ENCODE data around the gene ASB10. TPM values are rescaled to one million over a fixed set of nuclear protein-coding genes. Genes with fewer than 3 reads are reported as not detected.

ASB10 gene
- total RNA-seq = not detected

GRCh38 chr7:151186640-151187408 is at the start of gene ASB10:
Gene ASB10 (minus strand): TSS chr7:151187250. CDS start chr7:151187130, 120 bp downstream.
- no peak for TF ChIP-seq CTCF (IDR thresholded peaks at IDR 0.05; ENCODE audit: low read depth)

- no peak for TF ChIP-seq CTCF (IDR thresholded peaks at IDR 0.05; ENCODE audit: low read depth)
Observed at GRCh38 chr7:151236406-151236805, 49.4 kb upstream of the ASB10 start.

GRCh38 chr7:151235091-151235787 is 48.2 kb upstream of the ASB10 start:
- no peak for TF ChIP-seq CTCF (IDR thresholded peaks at IDR 0.05; ENCODE audit: low read depth)

- no peak for TF ChIP-seq CTCF (IDR thresholded peaks at IDR 0.05; ENCODE audit: low read depth)
Observed at GRCh38 chr7:151233804-151234203, 46.8 kb upstream of the ASB10 start.

- no peak for TF ChIP-seq CTCF (IDR thresholded peaks at IDR 0.05; ENCODE audit: low read depth)
Observed at GRCh38 chr7:151232917-151233701, 46.1 kb upstream of the ASB10 start.

GRCh38 chr7:151232091-151232916 is 45.3 kb upstream of the ASB10 start, which contains the start of gene CHPF2:
Gene CHPF2 (plus strand): TSS chr7:151232483. CDS start chr7:151234012, 1,529 bp downstream.
- TF ChIP-seq CTCF (IDR thresholded peaks at IDR 0.05; ENCODE audit: low read depth) = no peak

All from subcutaneous adipose tissue (tissue), 4 donors.